SKM-1 treated with dmso at 0.1 percent for 144 hours (cell line): ENCODE measurements around the gene SLC7A10.
"Not testable (repeated sequence)": the region's sequence is repeated elsewhere in the genome, so short reads cannot be mapped to it uniquely, and the experiment has no call there.

Experiments
- DNase-seq: peaks from one replicate; lab custom pipeline; 2025; ENCODE audit not compliant: unreplicated experiment; lab: John Stamatoyannopoulos, UW

SLC7A10 gene

DNA sequence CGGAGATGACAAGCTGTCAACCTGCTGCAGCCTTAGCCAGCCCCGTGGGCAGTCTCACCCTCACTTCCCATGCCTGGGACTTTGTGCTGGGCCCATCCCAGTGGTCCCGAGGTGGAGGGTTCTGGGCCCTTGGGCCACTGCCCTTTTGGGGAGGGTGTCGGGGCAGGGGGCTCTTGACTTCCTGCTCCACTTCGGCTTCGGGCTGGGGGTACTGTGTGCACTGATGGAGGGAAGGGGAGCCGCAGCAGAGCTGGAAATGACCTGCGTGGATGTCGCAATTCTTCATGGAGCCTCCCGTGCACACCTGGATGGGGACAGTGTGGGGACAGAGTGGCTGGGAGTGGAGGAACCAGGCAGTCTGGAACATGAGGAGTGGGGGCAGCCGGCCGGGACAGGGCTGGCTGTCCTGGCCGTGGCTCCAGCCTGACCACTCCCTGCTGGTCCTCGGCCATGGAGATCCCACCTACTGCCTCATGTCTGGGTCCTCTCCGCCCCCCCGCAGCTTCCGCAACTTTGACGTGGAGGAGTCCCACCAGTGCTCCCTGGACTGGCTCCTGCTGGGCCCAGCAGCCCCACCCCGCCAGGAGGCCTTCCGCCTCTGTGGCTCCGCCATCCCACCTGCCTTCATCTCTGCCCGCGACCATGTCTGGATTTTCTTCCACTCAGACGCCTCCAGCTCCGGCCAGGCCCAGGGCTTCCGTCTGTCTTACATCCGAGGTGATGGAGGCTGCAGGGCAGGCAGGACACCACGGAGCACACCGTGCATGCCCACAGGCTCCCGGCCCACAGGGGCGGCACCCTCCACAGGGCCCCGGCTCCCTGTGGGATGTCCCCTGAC lies 21.3 kb downstream of the SLC7A10 start:
- DNase-seq, result no peak

DNA sequence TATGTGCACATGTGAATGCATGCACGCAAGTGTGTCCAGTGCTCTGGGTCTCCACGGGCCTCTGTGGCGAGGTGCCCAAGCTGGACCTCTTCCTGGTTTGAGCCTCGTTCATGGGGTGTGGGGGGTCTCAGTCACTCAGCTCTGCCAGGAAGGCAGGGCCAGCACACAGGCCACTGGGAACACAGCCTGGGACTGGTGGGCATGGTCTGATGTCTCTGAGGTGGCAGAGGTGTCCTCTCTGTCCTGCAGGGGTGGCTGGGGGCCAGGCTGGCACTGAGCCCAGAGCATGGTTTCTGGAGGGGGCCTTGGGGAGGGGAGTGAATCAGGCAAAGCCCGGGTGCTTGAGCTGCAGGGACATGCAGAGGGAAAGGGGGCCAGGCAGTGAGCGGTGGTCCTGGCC lies 22.1 kb downstream of the SLC7A10 start:
- DNase-seq, result no peak

DNA sequence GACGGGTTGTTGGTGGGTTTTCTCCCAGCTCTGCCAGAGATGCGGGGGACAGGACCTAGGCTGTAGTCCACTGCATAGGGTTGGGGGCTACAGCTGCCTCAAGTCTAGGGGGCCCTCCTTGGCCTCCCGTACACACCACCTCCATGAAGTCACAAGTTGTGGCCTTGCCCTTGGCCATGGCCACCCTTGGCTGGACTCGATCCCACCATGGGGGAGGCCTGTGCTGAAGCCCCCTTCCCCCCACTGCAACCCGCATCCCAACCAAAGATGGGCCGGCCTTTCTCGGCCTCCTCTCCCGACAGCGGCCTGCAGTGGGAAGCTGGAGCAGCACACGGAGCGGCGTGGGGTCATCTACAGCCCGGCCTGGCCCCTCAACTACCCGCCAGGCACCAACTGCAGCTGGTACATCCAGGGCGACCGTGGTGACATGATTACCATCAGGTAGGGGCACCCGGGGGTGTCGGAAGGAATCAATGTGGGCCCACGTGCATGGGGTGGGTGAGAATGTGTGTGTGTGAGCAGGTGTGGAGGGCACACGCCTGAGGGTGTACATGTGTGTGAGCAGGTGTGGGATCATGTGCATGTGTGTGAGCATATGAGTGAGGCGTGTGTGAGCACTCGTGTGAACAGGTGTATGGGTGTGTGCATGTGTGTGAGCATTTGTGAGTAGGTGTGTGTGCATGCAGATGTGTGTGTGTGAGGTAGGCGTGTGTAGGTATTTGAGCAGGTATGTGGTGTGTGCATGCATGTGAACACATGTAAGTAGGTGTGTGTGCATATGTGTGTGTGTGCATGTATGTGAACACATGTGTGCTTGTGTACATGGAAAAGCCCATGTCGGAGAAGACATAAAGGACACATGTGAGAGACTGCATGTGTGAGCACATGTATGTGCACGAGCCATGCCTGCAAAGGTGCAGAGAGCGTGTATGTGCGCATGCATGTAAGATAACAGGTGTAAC lies 22.8 kb downstream of the SLC7A10 start:
- DNase-seq, result no peak

DNA sequence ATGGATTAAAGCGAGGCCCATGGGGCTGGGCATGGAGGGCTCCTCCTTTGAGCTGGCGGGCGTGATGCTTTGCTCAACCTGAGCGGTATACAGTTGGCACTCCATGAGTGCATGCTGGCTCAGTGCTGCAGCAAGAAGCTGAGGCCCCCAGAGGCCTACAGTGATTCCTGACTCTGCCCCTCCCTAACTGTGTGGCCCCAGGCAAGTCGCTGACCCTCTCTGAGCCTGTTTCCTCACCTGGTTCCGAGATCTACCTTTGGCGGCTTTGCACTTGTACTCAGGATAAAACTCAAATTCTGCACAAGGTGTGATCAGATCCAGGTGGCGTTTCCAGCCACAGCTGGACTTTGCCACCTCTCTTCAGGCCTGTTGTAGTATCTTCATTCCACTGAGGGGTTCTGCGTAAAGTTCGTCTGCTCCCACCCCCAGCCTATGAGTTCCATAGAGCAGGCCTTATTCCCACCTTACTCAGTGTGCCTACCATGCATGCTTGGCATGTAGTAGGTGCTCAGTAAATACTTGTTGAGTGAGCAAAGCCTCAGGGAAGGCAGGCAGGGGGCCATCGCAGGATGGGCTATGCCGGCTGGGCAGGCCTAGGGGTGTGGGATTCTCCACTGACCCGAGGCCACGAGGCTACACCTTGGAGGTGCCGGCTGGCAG lies 23.6 kb downstream of the SLC7A10 start:
- no peak for DNase-seq

DNA sequence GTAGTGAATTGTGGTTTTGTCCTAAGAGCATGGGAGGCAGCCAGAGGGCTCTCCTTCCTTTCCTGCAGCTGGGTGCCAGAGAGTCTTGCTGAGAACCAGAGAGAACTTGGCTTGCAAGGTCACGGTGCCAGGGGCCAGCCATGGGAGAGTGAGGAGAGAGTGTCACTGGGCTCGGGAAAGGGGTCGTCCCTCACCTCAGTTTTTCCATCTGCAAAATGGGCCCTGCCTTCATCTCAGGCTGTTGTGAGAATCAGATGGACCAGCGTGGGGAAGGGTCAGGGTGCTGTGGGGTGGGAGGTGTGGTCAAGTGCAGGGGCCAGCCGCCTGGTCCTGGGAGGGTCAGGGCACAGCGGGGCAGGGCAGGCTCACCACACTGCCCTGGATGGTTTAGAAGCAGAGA lies 24.2 kb downstream of the SLC7A10 start:
- no peak for DNase-seq

DNA sequence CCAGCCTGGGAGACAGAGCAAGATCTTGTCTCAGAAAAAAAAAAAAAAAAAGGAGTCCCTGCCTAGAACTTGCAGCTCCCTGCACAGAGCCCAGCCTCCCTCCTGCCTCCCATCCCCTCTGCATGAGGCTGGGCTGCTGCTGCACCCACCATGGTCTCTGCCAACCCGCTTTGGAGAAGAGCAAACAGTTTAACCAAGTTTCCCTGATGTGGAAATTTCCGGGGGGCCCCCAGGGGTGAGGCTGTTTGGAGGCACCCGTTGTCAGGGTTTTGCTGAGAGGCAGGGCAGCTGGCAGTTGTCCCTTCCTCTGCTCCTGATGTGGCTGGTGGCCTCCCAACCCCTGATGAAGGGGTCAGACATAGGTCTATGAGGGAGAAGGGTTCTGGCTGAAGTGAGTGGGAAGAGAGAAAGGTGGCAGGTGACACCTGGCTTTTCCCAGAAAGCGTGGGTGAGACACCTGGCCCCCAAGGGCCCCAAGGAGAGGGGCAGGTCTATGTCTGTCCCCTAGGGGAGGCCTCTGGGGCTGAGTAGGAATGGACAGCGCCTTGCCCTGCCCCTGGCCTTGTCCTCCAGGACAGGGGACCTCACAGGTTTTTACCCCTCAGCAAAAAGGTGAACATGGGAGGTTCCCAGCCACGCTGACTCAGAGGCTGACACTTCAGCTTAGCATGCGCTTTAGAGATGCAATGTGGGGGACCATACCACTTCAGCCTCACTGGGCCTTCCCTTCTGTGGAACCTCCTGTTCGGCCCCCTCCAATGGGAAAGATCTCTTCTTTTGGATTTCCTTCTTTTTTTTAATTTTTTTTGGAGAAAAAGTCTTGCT lies 26.0 kb downstream of the SLC7A10 start:
- peak; percentile 71 for DNase-seq

DNA sequence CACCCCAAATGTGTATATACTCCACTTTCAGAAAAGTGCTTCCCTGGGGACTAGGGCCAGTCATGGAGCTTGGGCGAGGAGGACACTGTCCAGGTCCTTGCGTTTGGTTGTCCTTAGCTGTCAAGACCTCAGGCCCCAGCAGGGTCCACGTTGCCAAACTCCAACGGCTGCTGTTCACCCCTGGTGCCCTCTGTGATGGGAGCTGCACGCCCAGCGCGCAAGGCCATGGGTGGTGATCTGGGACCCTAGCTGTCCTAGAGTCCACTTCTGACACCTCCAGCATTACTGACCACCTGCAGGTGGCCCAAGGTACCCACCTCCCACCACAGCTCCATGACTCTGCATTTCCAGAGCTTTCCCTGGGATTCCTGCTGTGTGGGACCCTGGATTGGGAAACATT lies 27.5 kb downstream of the SLC7A10 start:
- DNase-seq, result no peak

DNA sequence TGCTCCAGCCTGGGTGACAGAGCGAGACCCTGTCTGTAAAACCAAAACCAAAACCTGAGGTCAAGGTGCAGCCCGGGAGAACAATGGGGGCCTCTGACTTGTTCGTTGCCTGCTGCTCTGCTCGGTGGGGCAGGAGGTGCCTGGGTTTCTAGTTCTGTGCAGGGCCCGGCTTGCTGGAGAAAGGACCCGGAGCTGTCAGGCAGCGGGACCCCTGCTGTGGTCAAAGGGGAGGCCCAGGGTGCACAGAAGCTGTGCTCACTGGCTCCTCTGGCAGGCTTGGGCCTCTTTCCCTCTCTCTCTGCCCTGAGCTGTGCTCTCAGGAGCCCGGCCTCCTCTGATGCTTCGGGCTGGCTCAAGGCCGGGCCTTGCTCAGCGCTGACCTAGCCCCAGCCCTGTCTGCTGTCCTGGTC lies 28.1 kb downstream of the SLC7A10 start:
- no peak for DNase-seq

DNA sequence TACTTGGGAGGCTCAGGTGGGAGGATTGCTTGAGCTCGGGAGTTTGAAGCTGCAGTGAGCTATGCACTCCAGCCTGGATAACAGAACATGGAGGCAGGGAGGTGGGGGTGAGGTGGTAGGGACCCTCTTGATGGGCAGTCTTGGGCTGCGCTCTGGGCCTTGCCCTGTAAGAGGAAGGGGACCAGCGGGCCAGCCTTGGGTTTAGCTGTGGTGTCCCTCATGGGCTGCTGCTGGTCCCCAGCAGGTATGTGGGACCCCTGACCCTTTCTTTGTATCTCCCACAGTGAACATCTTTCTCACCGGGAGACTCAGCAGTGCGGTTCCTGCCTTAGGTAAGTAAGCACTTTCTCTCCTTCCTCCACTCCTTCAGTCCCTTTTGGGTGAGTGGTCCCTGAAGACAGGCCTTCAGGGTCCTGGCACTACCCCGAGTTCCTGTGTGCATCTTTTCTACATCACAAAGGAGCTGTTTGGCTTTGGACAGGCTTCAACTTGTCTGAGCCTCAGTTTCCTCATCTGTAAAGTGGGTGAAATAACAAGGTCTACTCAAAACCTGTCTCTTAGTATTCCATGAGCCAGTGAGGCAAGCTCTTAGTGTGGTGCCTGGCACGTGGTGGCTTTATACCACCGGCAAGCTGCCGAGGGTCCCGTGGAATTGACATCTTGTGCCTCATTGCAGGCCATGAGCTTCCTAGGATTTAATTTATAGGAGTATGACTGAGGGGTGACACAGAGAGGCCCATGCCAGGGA lies 29.0 kb downstream of the SLC7A10 start:
- DNase-seq, result no peak

DNA sequence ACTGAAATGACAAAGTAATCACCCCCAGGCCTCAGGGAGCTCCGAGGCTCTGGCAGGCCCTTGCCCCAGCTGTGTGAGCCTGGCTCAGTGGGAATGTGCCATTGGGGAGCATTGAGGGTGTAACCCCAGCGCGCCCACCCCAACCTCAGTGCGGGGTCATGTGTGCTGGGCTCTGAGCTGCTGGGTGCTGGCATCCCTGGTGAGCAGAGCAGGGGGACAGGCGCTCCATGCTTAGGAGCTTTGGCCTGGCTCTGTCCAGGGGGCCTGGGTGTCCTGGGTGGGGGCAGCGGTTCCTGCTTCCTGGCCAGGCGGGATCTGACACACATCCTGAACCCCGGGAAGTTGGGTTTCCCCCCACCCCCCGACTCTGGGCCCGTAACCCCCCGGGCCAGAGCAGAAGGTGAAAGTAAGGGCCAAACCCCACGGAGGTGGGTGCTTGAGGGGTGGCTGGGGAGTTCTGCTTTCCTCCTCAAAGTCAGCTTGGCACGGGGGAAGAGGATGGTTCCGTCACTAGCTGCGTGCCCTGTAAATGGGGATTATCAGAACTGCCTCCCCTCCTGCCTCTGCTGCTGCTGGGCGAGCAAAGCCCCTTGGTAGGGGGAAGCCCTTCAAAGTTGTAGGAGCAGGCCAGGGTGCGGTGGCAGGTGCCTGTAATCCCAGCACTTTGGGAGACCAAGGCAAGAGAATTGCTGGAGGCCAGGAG lies 29.9 kb downstream of the SLC7A10 start:
- no peak for DNase-seq

DNA sequence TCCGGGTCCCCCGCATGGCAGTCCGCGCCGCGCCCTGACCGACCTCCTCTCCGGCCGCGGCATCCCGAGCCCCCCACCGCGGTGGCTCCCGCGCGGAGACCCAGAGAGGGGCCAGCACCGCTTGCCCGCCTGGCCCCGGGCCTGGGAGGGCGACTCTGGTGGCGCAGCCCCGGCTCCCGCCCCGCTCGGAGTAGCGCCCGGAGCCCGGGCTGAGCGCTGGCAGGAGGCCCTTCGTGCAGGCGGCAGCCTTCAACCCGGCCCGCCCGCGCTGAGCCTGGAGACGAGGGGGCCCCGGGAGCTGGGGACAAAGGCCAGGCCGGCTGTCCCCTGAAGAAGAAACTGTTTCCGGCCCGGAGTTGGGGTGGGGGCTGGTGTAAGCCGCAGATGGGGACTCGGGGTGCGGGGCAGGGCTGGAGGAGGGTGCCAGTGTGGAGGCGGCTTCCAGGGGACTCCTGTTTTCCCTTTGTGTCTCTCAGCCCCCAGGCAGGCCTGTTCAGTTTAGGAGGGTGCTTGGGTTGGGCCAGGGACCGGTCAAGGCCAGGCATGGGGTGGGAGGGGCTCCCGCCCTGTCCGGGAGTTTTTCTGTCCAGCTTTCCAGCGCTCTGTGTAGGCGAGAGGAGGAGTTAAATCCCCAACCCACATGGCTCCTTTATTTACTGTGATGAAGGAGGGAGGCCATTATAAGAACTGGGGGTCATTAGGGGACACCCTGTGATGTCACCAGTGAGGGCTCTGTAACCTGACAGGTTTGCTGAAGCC lies 30.6 kb downstream of the SLC7A10 start:
- no peak for DNase-seq

DNA sequence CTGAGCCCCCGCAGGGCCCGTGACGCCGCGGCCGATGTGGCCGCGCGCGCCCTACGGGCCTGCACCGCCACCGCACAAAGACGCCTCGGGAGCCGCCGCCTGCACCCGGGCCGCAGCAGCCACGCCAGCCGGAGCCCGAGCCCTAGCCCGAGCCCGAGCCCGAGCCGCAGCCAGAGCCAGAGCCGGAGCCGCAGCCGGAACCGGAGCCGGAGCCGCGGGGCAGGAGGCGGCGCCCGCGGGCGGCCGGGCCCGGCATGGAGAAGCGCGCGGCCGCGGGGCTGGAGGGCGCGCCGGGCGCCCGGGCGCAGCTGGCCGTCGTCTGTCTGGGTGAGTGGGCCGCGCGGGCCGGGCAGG lies 31.1 kb downstream of the SLC7A10 start:
- no peak for DNase-seq

DNA sequence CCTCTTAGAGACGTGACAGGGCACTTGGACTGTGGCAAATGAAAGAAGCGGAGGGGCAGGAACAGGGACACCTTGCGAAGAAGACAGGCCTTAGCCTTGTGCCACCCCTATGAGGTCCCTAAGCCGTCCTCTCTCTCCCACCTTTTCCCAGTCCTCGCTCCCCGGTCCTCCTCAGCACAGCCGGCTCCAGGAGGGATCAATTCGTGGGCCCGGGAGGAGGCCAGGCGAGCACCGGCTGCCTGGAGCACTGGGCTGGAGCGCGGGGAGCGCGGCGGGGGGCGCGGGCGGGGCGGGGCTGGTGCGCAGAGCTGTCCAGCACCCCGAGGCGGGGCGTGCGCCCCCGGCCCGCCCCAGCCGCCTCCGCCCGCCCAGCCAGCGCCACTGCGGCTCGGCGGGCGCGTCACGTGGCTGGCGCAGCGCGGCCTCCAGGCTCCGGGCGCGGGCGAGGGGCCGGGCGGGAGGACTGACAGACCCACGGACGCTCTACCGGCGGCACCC lies 31.7 kb downstream of the SLC7A10 start, which contains the start of gene LRP3:
LRP3 (plus strand) TSS at position 466 of the 498 bp plus-strand sequence. CDS start 456 bp downstream, outside the sequence.
- DNase-seq, result no peak

DNA sequence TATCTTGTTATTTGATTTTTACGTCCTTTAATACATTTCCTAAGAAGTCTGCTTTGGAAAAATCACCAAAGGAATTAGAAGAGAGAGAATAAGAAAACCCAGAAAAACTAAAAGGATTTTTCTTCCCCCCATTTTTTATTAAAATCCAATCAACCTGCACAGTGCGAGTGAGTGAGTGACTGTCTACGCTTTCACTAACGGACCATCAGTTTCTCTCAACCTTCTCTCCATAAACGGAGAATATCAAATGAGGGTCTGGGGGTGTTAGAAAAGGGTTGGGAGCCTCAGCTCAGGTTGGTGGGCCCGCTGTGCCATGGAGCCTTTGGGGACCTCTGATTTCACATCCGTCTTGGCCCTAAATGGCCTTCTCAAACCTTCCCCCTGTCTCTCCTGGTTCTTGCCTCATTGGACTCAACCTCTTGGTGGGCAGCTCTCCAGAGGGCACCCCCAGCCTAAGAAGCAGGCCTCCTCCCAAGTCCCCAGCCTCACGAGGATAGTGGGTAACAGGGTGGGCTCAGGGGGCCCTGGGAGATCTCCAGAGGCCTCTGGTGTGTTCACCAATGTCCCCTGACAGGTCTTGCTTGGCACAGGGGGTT lies 32.3 kb downstream of the SLC7A10 start:
- DNase-seq, result no peak

DNA sequence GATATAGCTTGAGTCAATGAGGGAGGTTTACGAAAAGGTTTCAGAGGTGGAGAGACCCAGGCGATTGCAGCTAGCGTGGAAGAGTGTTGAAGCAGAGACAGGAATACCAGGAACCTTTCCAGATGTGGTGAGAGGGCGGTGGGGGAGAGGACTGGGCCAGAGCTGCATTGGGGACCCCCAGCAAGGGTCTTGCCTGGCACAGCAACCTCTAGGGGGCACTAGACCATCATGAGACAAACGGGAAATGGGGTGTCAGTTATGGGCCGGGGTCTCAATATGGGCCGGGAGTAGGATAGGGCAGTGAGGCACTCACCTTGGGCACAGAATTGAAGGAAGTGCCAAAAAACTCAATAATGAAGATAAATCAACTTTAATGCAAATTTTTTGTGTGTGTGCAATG lies 33.6 kb downstream of the SLC7A10 start:
- DNase-seq, result no peak

DNA sequence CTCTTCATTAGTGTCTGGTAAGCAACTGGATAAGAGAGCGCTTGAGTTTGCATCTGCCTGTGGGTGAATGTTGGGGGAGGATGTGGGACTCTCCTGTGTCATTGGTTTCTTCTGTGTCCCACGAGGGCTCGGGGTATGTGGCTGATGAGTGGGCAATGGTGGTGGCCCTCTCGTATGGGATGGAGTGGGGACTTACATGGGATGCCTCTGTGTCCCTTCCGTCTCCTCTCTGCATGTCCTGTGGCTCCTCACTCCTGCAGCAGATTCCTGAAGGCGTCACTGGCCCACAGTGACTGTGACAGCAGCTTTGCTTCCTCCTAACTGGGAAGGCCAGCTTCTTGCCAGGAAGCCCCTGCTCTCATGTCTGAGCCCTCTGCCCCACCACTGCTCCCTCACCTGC lies 34.1 kb downstream of the SLC7A10 start:
- no peak for DNase-seq

DNA sequence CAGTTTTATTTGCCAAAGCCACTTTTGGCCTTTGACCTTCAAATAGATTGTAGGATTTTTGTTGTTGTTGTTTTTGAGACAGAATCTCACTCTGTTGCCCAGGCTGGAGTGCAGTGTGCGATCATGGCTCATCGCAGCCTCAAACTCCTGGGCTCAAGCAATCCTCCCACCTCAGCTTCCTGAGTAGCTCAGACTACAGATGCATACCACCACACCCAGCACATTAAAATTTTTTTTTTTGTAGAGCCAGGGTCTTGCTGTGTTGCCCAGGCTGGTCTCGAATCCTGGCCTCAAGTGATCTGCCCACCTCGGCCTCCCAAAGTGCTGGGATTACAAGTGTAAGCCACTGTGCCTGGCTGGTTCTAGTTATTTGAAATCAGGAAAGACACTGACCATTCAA lies 34.6 kb downstream of the SLC7A10 start:
- not testable (repeated sequence) for DNase-seq

DNA sequence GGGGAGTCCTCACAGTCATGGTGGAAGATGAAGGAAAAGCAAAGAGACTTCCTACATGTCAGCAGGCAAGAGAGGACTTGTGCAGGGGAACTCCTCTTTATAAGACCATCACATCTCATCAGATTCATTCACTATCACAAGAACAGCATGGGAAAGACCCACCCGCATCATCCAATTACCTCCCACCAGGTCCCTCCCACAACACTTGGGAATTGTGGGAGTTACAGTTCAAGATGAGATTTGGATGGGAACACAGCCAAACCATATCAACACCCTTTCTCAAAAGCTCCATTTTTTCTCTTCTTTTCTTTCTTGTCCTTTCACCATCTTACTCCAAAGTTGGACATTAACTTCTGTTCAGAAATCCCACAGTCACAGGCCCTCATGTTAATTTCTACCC lies 36.2 kb downstream of the SLC7A10 start:
- no peak for DNase-seq
